Epithelial cell of prostate (primary cell): ENCODE results near the gene CRACDL.

Experiments used
- DNase-seq: peaks from one replicate; pipeline ENCODE4 v3.0.0-alpha.2; 2011; ENCODE audit warnings: low read depth, low spot score
- H3K27ac ChIP-seq: fragments of 450-650 bp; 2 replicates; pipeline ENCODE4 v1.5.1; 2017; ENCODE audit warnings: mild to moderate bottlenecking

The CRACDL gene

DNA sequence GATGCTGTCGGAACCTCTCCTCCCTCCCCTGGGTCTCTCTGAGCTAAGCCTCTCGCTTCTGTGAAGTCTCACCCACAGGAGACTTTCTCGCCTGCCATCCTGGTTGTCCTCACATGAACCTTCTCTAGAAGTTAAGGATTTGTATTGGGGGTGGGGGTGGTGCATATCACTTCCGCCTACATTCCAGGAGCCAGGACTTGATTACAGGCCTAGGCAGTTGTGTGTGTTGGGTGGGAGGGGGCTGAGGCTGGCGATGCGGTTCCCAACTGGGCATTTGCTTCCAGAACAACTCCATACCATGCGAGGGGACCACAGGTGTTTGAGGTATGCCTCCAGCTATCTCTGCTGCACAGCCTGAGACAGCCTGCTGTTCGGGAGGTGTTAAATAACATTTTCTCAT, 148.3 kb downstream of the CRACDL start:
- no peak for DNase-seq
- H3K27ac ChIP-seq, result no peak overlapping the region

DNA sequence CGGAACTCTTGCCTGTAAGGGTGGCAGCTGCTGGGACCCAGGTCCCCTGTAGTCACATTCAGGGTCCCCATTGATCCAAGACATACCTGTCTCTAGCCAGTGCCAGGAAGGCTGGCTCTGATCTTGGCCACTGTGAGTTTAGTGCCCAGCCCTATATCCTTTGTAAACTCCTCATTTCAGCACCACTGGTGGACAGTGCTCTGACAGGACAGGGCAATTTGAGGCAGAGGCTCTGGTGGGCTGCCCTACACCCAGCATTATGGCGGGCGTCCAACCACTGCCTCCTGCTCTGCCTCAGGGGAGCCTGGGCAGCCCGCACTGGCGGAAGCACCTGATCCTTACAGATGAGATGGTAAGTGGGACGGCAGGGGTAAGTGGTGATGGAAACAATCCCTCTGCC, 149.8 kb downstream of the CRACDL start:
- H3K27ac ChIP-seq, result no peak overlapping the region
- DNase-seq, result no peak

DNA sequence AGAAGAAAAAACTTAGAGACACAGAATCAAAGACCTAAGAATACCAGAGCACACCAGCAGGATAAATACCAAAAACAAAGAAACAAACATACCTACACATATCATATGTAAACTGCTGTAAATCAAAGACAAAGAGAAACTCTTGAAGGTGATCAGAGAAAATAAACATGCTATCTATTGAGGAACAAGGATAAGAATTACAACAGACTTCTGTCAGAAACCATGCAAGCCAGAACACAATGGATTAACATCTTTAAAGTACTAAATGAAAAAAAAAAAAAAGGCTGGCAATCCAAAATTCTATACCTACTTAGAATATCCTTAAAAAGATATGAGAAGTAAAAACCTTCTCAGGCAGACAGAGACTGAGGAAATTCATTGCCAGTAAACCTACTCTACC, 153.5 kb downstream of the CRACDL start:
- no peak for DNase-seq
- H3K27ac ChIP-seq, result no peak overlapping the region

DNA sequence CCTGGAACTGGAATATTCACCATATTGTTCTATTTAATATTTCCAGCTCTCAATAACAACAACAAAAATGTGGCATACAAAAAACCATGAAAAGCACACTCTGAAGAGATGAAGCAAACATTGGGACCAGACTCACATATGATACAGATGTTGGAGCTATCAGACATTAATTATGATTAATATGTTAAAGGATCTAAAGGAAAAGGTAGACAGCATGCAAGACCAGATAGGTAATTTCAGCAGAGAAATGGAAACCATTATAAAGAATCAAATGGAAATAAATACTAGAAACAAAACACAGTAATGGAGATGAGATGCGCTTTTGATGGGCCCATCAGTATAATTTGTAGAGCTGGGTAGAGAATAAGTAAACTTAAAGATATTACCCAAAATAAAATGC, 154.2 kb downstream of the CRACDL start:
- H3K27ac ChIP-seq, result no peak overlapping the region
- DNase-seq, result no peak

DNA sequence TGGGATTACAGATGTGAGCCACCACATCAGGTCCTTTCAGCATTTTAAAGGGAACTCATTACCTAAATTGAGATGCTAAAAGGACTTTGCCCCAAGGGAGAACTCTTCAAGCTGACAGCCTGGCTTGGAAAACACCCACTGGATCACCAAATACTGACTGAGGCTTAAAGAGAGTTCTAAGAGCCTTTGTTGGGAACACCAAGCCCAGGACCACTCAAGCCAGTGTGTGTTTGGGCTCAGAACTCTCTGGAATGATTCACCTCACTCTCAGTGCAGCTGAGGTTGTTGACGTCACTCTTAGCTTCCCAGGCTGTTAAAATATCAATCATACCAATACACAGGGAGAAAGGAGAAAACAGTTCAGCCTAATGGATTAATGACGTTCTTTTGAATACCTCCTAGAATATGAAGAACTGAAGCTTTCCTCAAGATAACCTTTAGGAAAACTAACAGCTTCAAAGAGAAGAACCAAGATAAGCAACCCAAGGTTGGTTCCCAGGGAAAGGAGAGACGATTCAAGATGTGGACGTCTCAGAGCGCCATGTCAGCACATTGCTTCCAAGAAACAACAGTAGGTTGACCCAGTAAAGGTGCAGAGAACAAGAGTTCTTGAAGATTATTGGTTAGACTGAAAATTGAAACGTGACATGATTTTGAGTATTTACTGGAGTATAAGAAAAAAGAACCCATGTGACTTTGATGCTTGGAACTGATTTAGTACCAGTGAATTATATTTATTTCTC, 157.1 kb downstream of the CRACDL start:
- no peak for DNase-seq
- no peak overlapping the region for H3K27ac ChIP-seq

DNA sequence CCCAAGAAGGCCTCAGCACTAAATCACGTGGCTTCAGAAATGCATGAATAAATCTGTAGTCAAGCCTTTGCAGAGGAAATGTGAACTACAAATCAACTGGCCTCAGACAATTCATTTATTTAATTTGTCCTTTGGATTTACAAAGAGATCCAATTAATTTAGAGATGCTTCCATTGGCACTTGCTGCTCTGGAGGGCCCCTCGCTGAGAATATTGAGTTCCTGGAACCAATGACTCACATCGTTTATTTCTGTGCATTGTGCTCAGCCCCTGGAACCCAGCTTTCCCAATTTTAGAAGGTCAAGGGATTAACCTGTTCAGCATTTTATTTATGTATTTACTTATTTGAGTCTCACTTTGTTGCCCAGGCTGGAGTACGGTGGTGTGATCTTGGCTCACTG, 157.9 kb downstream of the CRACDL start:
- H3K27ac ChIP-seq, result no peak overlapping the region
- DNase-seq, result no peak

DNA sequence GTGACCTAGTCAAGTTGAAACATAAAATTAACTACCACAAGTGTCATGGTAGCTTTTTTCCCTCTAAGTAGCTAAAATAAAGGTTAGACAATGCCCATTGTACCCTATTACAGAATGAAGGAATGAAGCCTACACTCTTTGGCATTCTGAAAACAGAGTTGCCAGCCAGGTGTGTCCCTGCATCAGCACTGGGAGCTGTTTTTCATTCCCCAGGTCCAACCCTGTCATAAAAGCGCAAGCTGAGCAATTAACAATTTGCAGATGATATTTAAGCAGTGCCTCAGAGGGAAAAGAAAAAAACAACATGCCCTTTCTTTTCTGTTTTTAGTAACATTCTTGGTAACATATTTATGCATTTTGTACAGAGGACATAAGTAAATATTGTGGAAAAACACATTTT, 158.3 kb downstream of the CRACDL start:
- DNase-seq, result no peak
- H3K27ac ChIP-seq, result no peak overlapping the region

DNA sequence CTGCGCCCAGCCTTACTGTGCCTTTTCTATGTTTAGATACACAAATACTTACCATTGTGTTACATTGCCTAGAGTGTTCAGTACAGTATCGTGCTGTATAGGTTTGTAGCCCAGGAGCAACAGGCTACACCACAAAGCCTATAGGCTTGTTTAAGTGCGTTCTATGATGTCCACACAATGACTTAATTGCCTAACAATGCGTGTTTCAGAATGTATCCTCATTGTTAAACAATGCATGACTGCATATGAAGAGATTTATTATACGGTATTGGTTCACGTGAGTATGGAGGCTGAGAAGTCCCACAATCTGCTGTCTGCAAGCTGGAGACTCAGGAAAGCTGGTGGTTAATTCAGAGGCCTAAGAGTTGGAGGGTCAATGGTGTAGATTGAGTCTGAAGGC, 158.9 kb downstream of the CRACDL start:
- DNase-seq, result no peak
- no peak overlapping the region for H3K27ac ChIP-seq

DNA sequence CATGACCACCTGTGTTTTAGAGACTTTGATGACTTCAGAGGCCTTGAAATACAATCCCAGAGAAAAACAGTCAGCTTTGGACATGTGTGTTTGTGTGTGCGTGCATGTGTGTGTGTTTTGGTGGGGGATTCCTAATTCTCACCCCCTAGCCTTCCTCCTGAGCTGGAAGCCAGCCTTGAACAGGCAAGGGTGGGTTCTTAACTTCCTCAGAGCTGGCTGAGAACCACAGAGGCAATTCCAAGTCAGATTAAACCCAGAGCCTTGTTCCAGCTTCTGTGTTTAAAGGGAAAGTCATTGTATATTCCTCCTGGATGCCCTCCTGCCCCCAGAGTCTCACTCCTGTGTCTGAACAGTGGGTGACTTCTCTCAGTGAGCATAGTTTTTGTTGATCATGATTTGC, 159.9 kb downstream of the CRACDL start:
- H3K27ac ChIP-seq, result no peak overlapping the region
- DNase-seq, result no peak

DNA sequence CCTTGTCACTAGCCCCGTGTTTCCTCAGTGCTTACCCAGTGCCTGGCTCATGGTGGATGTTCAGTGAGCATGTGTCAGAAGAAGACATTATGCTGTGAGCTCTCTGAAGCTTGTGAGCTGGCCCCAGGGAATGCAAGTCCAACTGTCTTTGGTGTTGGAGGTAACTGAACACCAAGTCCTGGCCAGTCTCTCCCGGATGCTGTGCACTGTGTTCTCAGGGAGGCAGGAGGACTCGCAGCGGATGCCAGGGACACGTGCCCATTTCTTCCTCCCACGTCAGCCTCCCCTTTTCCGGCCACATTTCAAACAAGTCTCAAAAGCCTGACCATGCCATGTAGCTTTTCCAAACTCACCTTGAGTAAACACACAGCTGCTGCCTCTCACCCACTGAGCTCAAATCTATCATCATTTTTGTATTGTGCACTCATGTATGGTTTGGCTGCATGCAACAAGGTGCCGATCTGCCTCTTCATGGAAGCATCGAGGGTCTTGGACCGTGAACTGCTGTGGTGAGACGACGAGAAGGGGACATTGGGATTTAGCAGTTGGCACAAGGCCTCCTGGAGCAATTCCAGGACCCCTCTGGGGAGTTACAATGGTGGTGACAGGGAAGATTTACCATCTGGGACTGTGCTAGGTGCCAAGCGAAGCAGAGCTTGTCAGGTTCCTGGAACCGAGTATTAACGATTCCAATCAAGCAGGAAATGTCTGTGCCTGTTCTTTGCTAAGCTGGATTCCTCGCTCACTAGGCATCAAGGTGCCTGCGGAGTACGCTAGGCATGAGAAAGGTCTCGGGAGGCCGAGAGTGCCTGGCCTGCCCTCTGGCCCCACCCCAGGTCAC, 160.7 kb downstream of the CRACDL start:
- DNase-seq, result no peak
- peak overlapping the region; percentile 15 for H3K27ac ChIP-seq

DNA sequence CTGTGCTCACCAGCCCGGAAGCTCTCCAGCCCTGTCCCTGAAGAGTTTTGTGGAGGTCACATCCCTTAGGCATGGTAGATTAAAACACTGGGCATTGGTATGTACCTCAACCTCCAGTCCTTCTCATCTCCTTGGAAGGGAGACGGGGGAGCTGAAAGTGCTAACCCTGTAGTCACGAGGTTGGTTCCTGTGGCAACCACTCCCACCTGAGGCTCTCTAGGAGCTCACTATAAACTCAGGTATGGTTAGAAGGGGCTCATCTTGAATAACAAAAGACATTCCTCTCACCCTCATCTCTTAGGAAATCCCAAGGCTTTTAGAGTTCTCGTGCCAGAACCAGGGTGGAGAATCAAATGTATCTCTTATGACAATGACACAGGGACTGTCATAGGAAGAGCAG, 162.1 kb downstream of the CRACDL start:
- H3K27ac ChIP-seq, result no peak overlapping the region
- DNase-seq, result no peak

DNA sequence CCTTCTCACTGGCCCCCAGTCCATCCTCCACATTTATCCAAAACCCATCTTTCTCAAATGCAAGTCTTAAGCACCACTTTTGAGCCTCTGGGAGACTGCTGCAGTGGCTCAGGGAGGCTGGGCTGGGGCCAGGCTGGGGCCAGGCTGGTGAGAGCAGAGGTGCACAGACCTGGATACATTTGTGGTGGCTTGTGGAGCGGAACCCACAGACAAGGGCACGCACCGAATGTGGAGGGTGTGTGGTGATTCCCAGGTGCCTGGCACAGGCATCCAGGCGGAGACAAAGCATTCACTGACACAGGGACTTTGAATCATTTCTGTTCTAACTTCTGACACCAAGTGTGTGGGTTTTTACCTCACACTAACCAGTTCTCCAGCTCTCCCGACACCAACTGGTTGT, 162.9 kb downstream of the CRACDL start:
- H3K27ac ChIP-seq, result no peak overlapping the region
- DNase-seq, result no peak

DNA sequence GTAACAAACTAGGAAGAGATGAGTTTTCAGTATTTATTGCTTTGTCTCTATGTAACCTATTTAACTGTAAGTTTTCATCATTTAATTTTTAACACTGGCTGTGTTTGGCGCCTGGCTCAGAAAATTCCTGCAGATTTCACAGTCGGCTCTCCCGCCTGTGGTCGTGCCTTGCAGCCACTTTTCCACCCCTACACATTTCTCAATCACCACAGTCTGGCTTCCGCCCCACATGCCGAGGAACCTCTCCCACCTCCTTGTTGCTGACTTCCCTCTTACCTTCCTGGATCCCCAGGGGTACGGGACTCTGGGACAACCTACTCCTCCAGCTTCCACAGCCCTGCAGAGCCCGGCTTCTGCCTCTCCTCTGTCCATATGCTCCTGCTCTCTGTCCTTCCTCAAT, 163.5 kb downstream of the CRACDL start:
- H3K27ac ChIP-seq, result no peak overlapping the region
- DNase-seq, result no peak

DNA sequence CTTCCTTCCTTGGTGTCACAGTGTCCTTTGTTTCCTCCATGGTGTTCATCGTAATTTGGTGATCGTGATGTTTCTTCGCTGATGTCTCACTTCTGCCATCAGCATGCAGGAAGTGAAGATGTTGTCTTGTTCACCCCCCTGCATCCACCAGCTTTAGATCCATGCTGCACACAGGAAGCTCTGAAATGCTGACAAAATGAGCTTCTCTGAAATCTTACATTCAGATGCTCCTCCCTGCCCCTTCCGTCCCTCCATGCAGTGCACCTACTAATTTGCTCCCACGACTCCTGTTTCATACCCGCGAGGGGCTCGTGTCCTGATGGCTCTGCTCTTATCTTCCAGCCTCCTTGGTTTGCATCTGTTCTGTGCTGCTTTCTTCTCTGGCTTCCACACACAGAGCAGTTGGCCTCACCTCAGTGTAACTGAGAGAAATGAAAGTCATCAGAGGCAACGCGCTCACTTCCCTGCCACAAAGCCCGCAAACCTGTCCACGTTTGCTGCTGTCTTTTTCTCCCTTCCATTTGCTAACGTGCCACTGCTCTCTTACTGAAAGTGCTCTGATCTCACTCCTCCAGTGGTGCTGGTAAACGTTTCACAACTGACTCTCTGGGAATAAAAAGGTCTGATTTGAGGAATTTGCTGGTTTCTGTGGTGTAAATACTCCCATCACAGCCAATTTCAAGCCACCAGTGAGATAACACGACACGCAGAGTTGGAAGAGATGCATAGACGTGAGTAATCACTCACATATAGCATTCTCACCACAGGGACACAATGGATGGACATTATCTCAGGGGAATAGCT, 164.1 kb downstream of the CRACDL start:
- H3K27ac ChIP-seq, result no peak overlapping the region
- DNase-seq, result no peak

DNA sequence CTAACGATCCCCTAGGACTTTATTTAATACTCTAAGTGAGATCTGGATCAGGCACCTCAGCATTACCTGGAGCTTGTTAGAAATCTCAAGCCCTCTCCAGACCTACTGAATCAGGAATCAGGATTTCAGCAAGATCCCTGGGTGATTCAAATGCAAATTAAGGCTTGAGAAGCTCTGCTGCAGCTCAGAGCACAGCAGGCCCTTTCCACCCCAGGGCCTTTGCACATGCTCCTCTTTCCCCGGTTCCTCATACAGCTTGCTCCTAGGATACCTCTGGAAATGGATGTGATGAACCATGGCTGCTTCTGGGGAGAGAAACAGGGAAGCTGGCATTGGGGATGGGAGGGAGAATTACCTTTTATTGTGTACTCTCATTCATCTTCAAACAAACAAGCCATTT, 164.8 kb downstream of the CRACDL start:
- DNase-seq, result no peak
- H3K27ac ChIP-seq, result no peak overlapping the region

DNA sequence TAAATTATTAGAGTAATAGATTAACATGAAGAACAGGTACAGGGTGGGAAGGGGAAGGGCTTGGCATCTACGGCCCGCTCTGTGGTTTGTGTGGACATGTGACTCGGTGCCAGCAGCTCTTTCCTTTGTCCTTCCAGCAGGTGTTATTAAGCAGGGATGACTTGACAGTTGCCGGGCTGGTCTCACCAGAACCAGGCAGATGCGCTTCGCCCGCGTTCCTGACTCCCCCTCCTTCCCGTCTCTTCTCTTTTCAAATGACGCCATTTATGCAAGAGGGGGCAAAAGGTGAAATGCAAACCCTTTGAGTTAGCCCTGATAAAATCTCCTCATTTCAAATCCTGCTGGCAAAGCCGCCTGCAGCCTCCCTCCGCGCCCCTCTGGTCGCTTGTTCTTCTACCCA, 166.2 kb downstream of the CRACDL start:
- no peak for DNase-seq
- no peak overlapping the region for H3K27ac ChIP-seq

DNA sequence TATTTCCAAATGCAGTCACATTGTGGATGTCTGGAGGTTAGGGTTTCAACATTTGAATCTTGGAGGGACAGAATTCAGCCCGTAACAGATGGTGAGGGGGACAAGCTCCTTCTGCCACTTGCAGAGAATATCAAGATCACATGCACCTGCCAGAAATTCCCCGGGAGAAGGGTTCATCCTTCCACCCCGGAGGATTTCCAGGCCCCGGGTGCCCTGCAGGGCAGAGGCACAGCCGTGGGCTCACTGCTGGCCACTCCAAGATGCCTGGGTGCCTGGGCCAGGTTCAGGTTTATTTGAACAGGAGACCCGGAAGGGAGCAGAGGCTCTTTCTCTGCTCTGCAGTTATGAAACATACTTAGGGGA, 166.9 kb downstream of the CRACDL start:
- no peak for DNase-seq
- H3K27ac ChIP-seq, result no peak overlapping the region

DNA sequence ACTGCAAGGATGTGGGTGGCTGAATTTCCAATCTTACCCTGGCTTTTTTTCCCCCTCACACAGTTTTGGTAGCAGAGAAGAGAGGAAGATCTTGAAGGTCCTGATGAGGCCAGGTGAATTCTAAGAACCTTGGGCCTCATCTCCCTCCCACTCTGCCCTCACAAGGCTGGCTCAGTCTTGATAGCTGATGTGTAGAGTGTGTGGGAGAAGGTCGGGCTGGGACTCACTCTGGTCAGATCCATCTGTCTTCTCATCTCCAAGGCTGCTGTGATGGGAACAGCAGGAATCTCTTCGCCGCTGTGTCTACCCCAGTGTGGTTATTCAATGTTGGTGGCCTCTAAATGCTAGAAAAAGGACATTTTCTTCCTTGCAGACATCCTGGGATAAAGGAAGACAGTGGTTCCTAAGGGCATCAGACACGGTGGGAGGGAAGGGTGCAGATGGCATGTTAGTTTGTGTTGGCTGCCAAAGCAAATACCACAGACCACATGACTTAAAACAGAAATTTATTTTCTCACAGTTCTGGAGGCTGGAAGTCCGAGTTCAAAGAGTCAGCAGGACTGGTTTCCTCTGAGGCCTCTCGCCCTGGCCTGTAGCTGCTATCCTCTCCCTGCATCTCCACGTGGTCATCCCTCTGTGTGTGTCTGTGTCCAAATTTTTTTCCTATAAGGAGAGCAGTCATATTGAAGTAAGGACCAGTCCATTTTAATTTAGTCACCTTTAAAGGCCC, 167.5 kb downstream of the CRACDL start:
- no peak for DNase-seq
- H3K27ac ChIP-seq, result no peak overlapping the region

DNA sequence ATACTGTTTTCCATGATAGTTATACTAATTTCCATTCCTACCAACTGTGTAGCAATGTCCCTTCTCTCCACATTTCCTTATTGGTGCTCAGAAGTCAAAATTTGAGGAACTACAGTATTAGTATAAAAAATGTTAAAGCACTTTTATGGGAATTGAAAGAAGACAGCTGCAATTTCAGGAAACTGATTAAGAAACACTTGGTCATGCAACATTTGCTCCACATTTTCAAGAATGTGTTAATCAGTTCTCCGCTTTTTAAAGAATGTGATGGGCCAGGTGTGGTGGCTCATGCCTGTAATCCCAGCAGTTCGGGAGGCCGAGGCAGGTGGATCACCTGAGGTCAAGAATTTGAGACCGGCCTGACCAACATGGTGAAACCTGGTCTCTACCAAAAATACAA, 171.5 kb downstream of the CRACDL start:
- no peak overlapping the region for H3K27ac ChIP-seq
- DNase-seq, result no peak

DNA sequence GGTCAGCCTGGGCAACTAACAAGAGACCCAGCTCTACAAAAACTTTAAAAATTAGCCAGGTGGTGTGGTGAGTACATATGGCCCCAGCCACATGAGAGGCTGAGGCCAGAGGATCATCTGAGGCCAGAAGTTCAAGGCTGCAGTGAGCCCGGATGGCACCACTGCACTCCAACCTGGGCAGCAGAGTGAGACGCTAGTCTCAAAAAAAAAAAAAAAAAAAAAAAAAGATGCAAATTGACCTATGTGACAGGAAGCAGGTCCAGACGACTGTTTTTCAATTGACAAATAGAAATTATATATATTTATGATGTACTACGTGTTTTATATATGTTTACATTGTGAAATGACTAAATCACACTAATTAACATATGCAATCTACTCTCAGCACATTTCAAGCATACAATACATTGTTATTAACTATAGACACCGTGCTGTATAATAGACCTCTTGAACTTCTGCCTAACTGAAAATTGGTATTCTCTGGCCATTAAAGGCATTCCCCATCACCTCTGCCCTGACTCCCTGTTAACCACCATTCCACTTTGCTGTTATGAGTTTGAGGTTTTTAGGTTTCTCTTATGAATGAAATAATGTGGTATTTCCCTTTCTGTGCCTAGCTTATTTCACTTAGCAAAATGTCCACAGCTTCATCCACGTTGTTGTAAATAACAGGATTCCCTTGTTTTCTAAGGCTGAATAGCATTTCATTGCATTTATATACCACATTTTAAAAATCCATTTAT, 172.6 kb downstream of the CRACDL start:
- no peak for DNase-seq
- H3K27ac ChIP-seq, result no peak overlapping the region
